H1 (cell line): ENCODE results near the gene SLC2A11. TPM values are rescaled to one million over a fixed set of nuclear protein-coding genes. Genes with fewer than 3 reads are reported as not detected.

Source experiments
- BACH1 ChIP-seq: IDR thresholded peaks from 2 replicates; pipeline ENCODE4 v1.6.1; 2012; ENCODE audit warnings: low read length, improper control_type of control experiment
- KDM5A ChIP-seq: fragments of 200-600 bp; IDR thresholded peaks from 2 replicates; pipeline ENCODE4 v1.7.1; 2012; ENCODE audit warnings: mild to moderate bottlenecking, low read length, inconsistent platforms, mixed read lengths
- RAD21 ChIP-seq, 2 experiments: IDR thresholded peaks in 1 of 2; conservative IDR thresholded peaks in 1 of 2; 2 replicates each; pipeline ENCODE4 v1.6.1; 2011; ENCODE audit warnings: low read depth in 2 of 2, low read length in 2 of 2, improper control_type of control experiment in 1 of 2, inconsistent platforms in 1 of 2, mild to moderate bottlenecking in 1 of 2, moderate library complexity in 1 of 2
- SP1 ChIP-seq: IDR thresholded peaks from 2 replicates; pipeline ENCODE4 v1.6.1; 2011; ENCODE audit warnings: low read depth, low read length
- SRF ChIP-seq: IDR thresholded peaks from 2 replicates; pipeline ENCODE4 v1.6.1; 2011; ENCODE audit warnings: mild to moderate bottlenecking, low read depth, low read length, moderate library complexity
- polyA plus RNA-seq, 7 experiments: library from polyadenylated mRNA; depleted of rRNA in 3 of 7; stranded (reverse) in 5 of 7; unstranded in 2 of 7; fragments of >200 nt in 5 of 7; fragments of 200-250 nt in 2 of 7; gene quantifications; 1 replicate in 5 of 7; 2 replicates in 1 of 7; 4 replicates in 1 of 7; pipeline versions ENCODE4 v1.2.1 to v1.2.3, GENCODE V29; 2011 to 2013; ENCODE audit warnings: missing spikeins in 2 of 7, mixed read lengths in 2 of 7
- total RNA-seq: library from RNA; stranded (reverse); fragmentation: NEBNext Ultra II Directional; extraction: Animal tissue kit (Norgen Biotek cat#: 25700); gene quantifications from 2 replicates; pipeline ENCODE4 v1.2.1, GENCODE V29; 2021
- TF ChIP-seq, protein P1 (sequence below): fragments of 300-600 bp; sonication (generic); IDR thresholded peaks from 2 replicates; pipeline ENCODE4 v1.7.1; 2012; ENCODE audit warnings: low read length, moderate library complexity, mild to moderate bottlenecking, inconsistent platforms; ENCODE audit not compliant: insufficient replicate concordance

Gene SLC2A11
- total and polyA plus RNA-seq, 2 of the 8 experiments (the other 6 are each of a cell fraction or from before 2014, with no cell fraction given), result 10.7 to 12.5 TPM

DNA sequence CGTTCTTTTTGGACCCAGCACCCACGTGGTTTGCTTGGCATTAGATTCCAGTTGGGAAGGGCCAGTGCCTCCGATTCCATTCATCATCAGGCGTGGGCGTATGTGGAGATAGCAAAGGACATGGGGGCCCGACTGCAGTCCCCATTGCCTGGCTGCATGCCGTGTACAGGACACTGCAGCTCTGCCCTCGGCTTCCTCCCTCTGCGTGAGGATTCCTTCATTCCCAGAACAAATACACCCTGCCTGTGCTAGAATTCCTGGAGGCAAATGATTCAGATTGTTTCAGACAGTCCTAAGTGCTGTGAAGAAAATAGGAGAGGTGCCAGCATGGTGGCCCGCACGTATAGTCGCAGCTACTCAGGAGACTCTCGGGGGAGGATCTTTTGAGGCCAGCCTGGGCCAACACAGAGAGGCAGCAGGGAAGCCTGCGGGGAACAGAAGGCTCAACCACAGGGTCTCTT lies 34.3 kb upstream of the SLC2A11 start (continued):
- TF ChIP-seq KDM5A, result no peak
- TF ChIP-seq, protein P1, sequence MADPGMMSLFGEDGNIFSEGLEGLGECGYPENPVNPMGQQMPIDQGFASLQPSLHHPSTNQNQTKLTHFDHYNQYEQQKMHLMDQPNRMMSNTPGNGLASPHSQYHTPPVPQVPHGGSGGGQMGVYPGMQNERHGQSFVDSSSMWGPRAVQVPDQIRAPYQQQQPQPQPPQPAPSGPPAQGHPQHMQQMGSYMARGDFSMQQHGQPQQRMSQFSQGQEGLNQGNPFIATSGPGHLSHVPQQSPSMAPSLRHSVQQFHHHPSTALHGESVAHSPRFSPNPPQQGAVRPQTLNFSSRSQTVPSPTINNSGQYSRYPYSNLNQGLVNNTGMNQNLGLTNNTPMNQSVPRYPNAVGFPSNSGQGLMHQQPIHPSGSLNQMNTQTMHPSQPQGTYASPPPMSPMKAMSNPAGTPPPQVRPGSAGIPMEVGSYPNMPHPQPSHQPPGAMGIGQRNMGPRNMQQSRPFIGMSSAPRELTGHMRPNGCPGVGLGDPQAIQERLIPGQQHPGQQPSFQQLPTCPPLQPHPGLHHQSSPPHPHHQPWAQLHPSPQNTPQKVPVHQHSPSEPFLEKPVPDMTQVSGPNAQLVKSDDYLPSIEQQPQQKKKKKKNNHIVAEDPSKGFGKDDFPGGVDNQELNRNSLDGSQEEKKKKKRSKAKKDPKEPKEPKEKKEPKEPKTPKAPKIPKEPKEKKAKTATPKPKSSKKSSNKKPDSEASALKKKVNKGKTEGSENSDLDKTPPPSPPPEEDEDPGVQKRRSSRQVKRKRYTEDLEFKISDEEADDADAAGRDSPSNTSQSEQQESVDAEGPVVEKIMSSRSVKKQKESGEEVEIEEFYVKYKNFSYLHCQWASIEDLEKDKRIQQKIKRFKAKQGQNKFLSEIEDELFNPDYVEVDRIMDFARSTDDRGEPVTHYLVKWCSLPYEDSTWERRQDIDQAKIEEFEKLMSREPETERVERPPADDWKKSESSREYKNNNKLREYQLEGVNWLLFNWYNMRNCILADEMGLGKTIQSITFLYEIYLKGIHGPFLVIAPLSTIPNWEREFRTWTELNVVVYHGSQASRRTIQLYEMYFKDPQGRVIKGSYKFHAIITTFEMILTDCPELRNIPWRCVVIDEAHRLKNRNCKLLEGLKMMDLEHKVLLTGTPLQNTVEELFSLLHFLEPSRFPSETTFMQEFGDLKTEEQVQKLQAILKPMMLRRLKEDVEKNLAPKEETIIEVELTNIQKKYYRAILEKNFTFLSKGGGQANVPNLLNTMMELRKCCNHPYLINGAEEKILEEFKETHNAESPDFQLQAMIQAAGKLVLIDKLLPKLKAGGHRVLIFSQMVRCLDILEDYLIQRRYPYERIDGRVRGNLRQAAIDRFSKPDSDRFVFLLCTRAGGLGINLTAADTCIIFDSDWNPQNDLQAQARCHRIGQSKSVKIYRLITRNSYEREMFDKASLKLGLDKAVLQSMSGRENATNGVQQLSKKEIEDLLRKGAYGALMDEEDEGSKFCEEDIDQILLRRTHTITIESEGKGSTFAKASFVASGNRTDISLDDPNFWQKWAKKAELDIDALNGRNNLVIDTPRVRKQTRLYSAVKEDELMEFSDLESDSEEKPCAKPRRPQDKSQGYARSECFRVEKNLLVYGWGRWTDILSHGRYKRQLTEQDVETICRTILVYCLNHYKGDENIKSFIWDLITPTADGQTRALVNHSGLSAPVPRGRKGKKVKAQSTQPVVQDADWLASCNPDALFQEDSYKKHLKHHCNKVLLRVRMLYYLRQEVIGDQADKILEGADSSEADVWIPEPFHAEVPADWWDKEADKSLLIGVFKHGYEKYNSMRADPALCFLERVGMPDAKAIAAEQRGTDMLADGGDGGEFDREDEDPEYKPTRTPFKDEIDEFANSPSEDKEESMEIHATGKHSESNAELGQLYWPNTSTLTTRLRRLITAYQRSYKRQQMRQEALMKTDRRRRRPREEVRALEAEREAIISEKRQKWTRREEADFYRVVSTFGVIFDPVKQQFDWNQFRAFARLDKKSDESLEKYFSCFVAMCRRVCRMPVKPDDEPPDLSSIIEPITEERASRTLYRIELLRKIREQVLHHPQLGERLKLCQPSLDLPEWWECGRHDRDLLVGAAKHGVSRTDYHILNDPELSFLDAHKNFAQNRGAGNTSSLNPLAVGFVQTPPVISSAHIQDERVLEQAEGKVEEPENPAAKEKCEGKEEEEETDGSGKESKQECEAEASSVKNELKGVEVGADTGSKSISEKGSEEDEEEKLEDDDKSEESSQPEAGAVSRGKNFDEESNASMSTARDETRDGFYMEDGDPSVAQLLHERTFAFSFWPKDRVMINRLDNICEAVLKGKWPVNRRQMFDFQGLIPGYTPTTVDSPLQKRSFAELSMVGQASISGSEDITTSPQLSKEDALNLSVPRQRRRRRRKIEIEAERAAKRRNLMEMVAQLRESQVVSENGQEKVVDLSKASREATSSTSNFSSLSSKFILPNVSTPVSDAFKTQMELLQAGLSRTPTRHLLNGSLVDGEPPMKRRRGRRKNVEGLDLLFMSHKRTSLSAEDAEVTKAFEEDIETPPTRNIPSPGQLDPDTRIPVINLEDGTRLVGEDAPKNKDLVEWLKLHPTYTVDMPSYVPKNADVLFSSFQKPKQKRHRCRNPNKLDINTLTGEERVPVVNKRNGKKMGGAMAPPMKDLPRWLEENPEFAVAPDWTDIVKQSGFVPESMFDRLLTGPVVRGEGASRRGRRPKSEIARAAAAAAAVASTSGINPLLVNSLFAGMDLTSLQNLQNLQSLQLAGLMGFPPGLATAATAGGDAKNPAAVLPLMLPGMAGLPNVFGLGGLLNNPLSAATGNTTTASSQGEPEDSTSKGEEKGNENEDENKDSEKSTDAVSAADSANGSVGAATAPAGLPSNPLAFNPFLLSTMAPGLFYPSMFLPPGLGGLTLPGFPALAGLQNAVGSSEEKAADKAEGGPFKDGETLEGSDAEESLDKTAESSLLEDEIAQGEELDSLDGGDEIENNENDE, result no peak
- no peak for TF ChIP-seq SP1
- no peak for TF ChIP-seq SRF
- no peak for TF ChIP-seq BACH1
- TF ChIP-seq RAD21 (IDR thresholded peaks at IDR 0.05 in 1 of 2, conservative IDR thresholded peaks at IDR 0.05 in 1 of 2; ENCODE audit: low read depth in 2 of 2, low read length in 2 of 2), result no peak
